Type B pancreatic cell (in vitro differentiated cells): ENCODE measurements around the gene HS6ST1. TPM values are rescaled to one million over a fixed set of nuclear protein-coding genes. Genes with fewer than 3 reads are reported as not detected.

Source experiments
- DNase-seq: peaks from one replicate; pipeline ENCODE4 v3.0.0; 2021; ENCODE audit warnings: mixed read lengths; ENCODE audit not compliant: unreplicated experiment; ENCODE audit errors: extremely low spot score
- H3K27ac Mint-ChIP-seq: 2 replicates; pipeline ENCODE4 v1.8.0; 2021; ENCODE audit warnings: mild to moderate bottlenecking, mixed read lengths
- H3K27me3 Mint-ChIP-seq: 2 replicates; pipeline ENCODE4 v1.8.0; 2021; ENCODE audit warnings: mixed read lengths
- H3K36me3 Mint-ChIP-seq: 2 replicates; pipeline ENCODE4 v1.8.0; 2021; ENCODE audit warnings: mixed read lengths
- H3K4me1 Mint-ChIP-seq: one replicate; pipeline ENCODE4 v1.8.0; 2021; ENCODE audit warnings: mixed read lengths; ENCODE audit not compliant: unreplicated experiment
- H3K4me3 Mint-ChIP-seq: 2 replicates; pipeline ENCODE4 v1.8.0; 2021; ENCODE audit warnings: mild to moderate bottlenecking, mixed read lengths
- H3K9me3 Mint-ChIP-seq: 2 replicates; pipeline ENCODE4 v1.8.0; 2021; ENCODE audit warnings: mixed read lengths
- total RNA-seq: library from RNA; stranded (reverse); gene quantifications from 2 replicates; pipeline ENCODE4 v1.2.1, GENCODE V29; 2021; ENCODE audit warnings: low replicate concordance
- TF ChIP-seq, protein P1 (sequence below): fragments of 200-600 bp; sonication (generic); conservative IDR thresholded peaks from 2 replicates; pipeline ENCODE4 v1.5.0; 2021; ENCODE audit warnings: antibody characterized with exemption, mild to moderate bottlenecking

Gene HS6ST1
- total RNA-seq, 1 donor from 2014 or later, result 75.2 TPM

DNA sequence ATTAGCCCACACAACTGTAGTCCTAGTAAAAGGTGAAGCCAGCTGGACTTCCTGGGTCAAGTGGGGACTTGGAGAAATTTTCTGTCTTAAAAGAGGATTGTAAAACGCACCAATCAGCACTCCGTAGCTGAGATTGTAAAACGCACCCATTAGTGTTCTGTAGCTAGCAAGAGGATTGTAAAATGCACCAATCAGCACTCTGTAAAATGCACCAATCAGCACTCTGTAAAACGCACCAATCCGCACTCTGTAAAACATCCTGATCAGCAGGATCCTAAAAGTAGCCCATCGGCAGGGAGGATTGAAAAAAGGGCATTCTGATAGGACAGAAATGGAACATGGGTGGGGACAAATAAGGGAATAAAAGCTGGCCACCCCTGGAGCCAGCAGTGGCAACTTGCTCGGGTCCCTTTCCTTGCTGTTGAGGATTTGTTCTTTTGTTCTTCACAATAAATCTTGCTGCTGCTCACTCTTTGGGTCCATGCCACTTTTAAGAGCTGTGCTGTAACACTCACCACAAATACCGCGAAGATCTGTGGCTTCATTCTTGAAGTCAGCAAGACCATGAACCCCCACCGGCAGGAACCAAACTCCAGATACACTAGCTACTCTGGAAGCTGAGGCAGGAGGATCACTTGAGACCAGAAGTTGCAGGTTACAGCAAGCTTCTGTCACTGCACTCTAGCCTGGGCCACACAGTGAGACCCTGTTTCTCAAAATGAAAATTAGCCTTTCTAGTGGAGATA lies 102.6 kb downstream of the HS6ST1 start:
- Mint-ChIP-seq H3K4me3 (no peak overlapping the region), H3K27me3 (peaks cover 7% of the 10 kb centered on the region), H3K9me3 (no peaks in the 10 kb centered on the region), H3K36me3 (no peaks in the 10 kb centered on the region), H3K4me1 (no peaks in the 10 kb centered on the region), H3K27ac (no peak overlapping the region)
- DNase-seq, result no peak
- TF ChIP-seq, protein P1, sequence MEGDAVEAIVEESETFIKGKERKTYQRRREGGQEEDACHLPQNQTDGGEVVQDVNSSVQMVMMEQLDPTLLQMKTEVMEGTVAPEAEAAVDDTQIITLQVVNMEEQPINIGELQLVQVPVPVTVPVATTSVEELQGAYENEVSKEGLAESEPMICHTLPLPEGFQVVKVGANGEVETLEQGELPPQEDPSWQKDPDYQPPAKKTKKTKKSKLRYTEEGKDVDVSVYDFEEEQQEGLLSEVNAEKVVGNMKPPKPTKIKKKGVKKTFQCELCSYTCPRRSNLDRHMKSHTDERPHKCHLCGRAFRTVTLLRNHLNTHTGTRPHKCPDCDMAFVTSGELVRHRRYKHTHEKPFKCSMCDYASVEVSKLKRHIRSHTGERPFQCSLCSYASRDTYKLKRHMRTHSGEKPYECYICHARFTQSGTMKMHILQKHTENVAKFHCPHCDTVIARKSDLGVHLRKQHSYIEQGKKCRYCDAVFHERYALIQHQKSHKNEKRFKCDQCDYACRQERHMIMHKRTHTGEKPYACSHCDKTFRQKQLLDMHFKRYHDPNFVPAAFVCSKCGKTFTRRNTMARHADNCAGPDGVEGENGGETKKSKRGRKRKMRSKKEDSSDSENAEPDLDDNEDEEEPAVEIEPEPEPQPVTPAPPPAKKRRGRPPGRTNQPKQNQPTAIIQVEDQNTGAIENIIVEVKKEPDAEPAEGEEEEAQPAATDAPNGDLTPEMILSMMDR, result no peak

Other genes starting within 250 kb of the HS6ST1 start
- 43.8 and 51.1 TPM in 2 replicates for gene UGGT1, start 227.7 kb downstream of the HS6ST1 start, total RNA-seq